B cell (primary cell): ENCODE measurements around the gene OOSP4A.

Source experiments
- EZH2 ChIP-seq: IDR thresholded peaks from 2 replicates; pipeline ENCODE4 v1.6.1; 2012; ENCODE audit warnings: borderline replicate concordance, low read depth, mild to moderate bottlenecking, moderate library complexity, low read length; ENCODE audit not compliant: insufficient read depth, poor library complexity, severe bottlenecking
- TF ChIP-seq, protein P1 (sequence below): fragments of 200-600 bp; IDR thresholded peaks from one replicate; pipeline ENCODE4 v1.8.0; 2022; ENCODE audit warnings: antibody characterized with exemption, mild to moderate bottlenecking

DNA sequence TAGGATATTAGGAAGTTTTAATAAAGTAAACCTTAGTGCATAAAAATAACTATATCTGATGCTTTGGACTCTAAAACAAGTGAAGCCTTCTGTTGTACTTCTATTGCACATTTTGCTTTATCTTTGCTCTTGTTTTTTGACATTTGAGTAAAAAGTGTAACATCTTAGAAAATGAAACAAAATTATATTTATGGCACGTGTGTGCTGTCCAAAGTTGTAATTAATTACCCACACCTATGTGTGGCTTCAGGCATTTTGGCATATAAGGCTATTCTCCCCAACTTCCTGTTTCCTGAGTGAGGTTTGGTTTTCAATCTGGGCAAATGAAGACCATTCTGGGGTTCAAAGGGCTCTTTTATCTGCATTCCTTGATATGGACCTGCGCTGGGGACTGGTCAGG lies 25.7 kb upstream of the OOSP4A start, which contains the start of gene OOSP1:
- TF ChIP-seq, protein P1, sequence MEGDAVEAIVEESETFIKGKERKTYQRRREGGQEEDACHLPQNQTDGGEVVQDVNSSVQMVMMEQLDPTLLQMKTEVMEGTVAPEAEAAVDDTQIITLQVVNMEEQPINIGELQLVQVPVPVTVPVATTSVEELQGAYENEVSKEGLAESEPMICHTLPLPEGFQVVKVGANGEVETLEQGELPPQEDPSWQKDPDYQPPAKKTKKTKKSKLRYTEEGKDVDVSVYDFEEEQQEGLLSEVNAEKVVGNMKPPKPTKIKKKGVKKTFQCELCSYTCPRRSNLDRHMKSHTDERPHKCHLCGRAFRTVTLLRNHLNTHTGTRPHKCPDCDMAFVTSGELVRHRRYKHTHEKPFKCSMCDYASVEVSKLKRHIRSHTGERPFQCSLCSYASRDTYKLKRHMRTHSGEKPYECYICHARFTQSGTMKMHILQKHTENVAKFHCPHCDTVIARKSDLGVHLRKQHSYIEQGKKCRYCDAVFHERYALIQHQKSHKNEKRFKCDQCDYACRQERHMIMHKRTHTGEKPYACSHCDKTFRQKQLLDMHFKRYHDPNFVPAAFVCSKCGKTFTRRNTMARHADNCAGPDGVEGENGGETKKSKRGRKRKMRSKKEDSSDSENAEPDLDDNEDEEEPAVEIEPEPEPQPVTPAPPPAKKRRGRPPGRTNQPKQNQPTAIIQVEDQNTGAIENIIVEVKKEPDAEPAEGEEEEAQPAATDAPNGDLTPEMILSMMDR: no peak
- TF ChIP-seq EZH2: no peak
